K562 (cell line): Measurements from ENCODE around the gene CBR4. TPM values are rescaled to one million over a fixed set of nuclear protein-coding genes. Genes with fewer than 3 reads are reported as not detected.

Experiments used
- ARHGAP35 ChIP-seq: fragments of 450-650 bp; IDR thresholded peaks from 2 replicates; pipeline ENCODE4 v1.6.1; 2018; ENCODE audit not compliant: partially characterized antibody
- FOXP1 ChIP-seq: sonication (generic); formaldehyde crosslinking; IDR thresholded peaks from 2 replicates; pipeline ENCODE4 v1.8.0; 2022; ENCODE audit warnings: mild to moderate bottlenecking, missing genetic modification reagents
- GABPB2 ChIP-seq: fragments of 250-450 bp; sonication (Bioruptor Pico); conservative IDR thresholded peaks from 2 replicates; pipeline ENCODE4 v1.5.1; 2021; ENCODE audit warnings: mild to moderate bottlenecking
- JUND ChIP-seq, 2 experiments: IDR thresholded peaks; 2 replicates in 1 of 2; 3 replicates in 1 of 2; pipeline ENCODE4 v1.6.1; 2011; ENCODE audit warnings: borderline replicate concordance in 2 of 2, low read depth in 2 of 2, low read length in 2 of 2, improper control_type of control experiment in 1 of 2, missing biosample characterization in 1 of 2, missing genetic modification characterization in 1 of 2, missing genetic modification reagents in 1 of 2
- SMARCE1 ChIP-seq: fragments of 450-650 bp; IDR thresholded peaks from 2 replicates; pipeline ENCODE4 v1.7.1; 2016; ENCODE audit warnings: mild to moderate bottlenecking
- TBP ChIP-seq: optimal IDR thresholded peaks from 2 replicates; pipeline ENCODE3; 2011; ENCODE audit warnings: low read depth, low read length, improper control_type of control experiment
- TEAD4 ChIP-seq, 2 experiments: sonication (generic) in 1 of 2; formaldehyde crosslinking in 1 of 2; IDR thresholded peaks; 2 replicates each; pipeline versions ENCODE4 v1.6.1 to v1.8.0; 2012 to 2022; ENCODE audit warnings: borderline replicate concordance in 1 of 2, inconsistent platforms in 1 of 2, low read length in 1 of 2, mild to moderate bottlenecking in 1 of 2, missing genetic modification reagents in 1 of 2
- ZKSCAN1 ChIP-seq: fragments of 150-350 bp; IDR thresholded peaks from 2 replicates; pipeline ENCODE4 v1.6.1; 2016; ENCODE audit warnings: low read depth, low read length
- ZNF280A ChIP-seq: fragments of 450-650 bp; IDR thresholded peaks from 2 replicates; pipeline ENCODE4 v1.6.1; 2018; ENCODE audit warnings: mild to moderate bottlenecking, low read depth; ENCODE audit not compliant: partially characterized antibody
- ZNF561 ChIP-seq: fragments of 450-650 bp; formaldehyde crosslinking; conservative IDR thresholded peaks from 2 replicates; pipeline ENCODE4 v1.4.0; 2020; ENCODE audit warnings: mild to moderate bottlenecking, moderate library complexity
- polyA plus RNA-seq, 8 experiments: library from polyadenylated mRNA; depleted of rRNA in 4 of 8; stranded (reverse) in 5 of 8; unstranded in 3 of 8; fragments of >200 nt; fragmentation: Nextera tagmentation in 2 of 8; fragmentation: Illumina TruSeq in 1 of 8; extraction: Ambion mirVana in 2 of 8; extraction: Trizol in 1 of 8; gene quantifications; 2 replicates each; pipeline versions ENCODE4 v1.2.1 to v1.2.3, GENCODE V29; 2011 to 2014; ENCODE audit warnings: inconsistent platforms in 1 of 8, missing spikeins in 1 of 8
- total RNA-seq, 7 experiments: library from RNA; depleted of rRNA in 6 of 7; stranded (reverse); fragments of >200 nt in 6 of 7; fragmentation: Illumina TruSeq in 2 of 7; extraction: Trizol in 2 of 7; gene quantifications; 2 replicates each; pipeline versions ENCODE4 v1.2.1 to v1.2.3, GENCODE V29; 2011 to 2021; ENCODE audit warnings: low replicate concordance in 1 of 7
- TF ChIP-seq, protein P1 (sequence below): fragments of 450-650 bp; IDR thresholded peaks from 2 replicates; pipeline ENCODE4 v1.6.1; 2016; ENCODE audit warnings: borderline replicate concordance

CBR4 gene
- total and polyA plus RNA-seq, 9 of the 15 experiments (the other 6 are each of a cell fraction or from before 2014, with no cell fraction given) = 12.1 to 26.4 (median 18.6) TPM

DNA sequence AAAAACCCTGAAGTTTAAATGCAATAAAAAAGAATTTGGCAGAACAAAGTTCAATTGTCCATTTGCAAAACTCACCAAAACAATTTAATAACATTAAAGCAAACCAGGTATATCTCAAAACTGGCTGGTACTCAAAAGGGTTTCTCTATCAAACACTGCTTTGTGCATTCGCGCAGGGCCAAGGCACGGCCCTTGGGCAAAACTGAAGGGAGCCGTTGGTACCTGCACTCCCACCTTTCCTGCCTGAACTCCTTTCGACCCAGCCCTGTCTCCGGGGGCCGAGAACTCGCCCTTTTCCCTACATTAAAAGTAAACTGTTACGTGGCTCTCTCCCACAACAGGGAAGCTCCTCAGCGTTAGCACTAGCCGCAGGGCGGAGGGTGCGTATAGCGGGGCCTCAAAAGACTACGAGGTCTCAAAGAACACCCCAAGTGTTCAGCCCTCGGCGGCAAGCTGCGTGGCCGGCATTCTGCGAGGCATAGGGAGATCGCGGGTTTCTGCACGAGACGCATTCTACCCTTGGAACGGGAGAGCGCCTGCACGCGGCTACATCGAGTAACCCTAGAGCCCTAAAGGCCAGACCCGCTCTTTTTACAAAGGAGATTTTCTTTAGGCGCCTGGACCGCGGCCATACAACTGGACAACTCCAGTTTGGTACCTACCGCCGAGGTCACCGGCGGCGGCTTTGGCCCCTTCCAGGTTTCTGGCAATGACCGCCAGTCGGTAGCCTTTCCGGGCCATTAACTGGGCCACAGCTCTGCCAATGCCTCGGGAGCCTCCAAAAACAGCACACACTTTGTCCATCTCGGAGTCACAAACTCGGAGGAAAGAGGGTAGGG lies 550 bp downstream of the CBR4 start (continued):
- TF ChIP-seq ZNF561 (CRISPR knock-in tag) = no peak
- TF ChIP-seq TEAD4 (IDR thresholded peaks at IDR 0.05; ENCODE audit: low read length) = peak; percentile 54
- no peak for TF ChIP-seq TEAD4 (CRISPR knock-in tag; IDR thresholded peaks at IDR 0.05; ENCODE audit: borderline replicate concordance)
- TF ChIP-seq ZKSCAN1 = no peak
- no peak for TF ChIP-seq ZNF280A
- no peak for TF ChIP-seq GABPB2 (CRISPR knock-in tag)
- TF ChIP-seq JUND (IDR thresholded peaks at IDR 0.05; ENCODE audit: borderline replicate concordance, low read depth, low read length) = no peak
- no peak for TF ChIP-seq JUND (tag; IDR thresholded peaks at IDR 0.05; ENCODE audit: borderline replicate concordance, low read depth, low read length)
- TF ChIP-seq, protein P1, sequence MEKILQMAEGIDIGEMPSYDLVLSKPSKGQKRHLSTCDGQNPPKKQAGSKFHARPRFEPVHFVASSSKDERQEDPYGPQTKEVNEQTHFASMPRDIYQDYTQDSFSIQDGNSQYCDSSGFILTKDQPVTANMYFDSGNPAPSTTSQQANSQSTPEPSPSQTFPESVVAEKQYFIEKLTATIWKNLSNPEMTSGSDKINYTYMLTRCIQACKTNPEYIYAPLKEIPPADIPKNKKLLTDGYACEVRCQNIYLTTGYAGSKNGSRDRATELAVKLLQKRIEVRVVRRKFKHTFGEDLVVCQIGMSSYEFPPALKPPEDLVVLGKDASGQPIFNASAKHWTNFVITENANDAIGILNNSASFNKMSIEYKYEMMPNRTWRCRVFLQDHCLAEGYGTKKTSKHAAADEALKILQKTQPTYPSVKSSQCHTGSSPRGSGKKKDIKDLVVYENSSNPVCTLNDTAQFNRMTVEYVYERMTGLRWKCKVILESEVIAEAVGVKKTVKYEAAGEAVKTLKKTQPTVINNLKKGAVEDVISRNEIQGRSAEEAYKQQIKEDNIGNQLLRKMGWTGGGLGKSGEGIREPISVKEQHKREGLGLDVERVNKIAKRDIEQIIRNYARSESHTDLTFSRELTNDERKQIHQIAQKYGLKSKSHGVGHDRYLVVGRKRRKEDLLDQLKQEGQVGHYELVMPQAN = 0 out of 2 replicates have a peak, but pooled peaks have one; percentile 28
- no peak for TF ChIP-seq ARHGAP35
- TF ChIP-seq SMARCE1 = 0 out of 2 replicates have a peak, but pooled peaks have one; percentile 46
- TF ChIP-seq TBP = peak; percentile 6
- 0 out of 2 replicates have a peak, but pooled peaks have one; percentile 47 for TF ChIP-seq FOXP1 (CRISPR knock-in tag)
- TF ChIP-seq, all 486 proteins: peak for 59
